ENCODE results near the gene PRXL2A. TPM values are rescaled to one million over a fixed set of nuclear protein-coding genes. Genes with fewer than 3 reads are reported as not detected.

PRXL2A gene
- total RNA-seq, 1 experiment from 2014 or later: 47.1 TPM

- Mint-ChIP-seq H3K4me3 (no peak overlapping the region), H3K27ac (no peak overlapping the region), H3K4me1 (no peaks in the 10 kb centered on the region), H3K9me3 (0 out of 5 replicates have a peak, but pooled peaks cover 0 to 4% of the 10 kb centered on the region in 2 experiments), H3K36me3 (ENCODE audit: insufficient read depth in 1 of 3, low read depth in 3 of 3) (no peaks in the 10 kb centered on the region), H3K27me3 (ENCODE audit: low read depth) (peaks cover 3% of the 10 kb centered on the region)
- Histone ChIP-seq H2BK15ac (ENCODE audit: low read depth, low read length) (no peak overlapping the region), H3K27ac (ENCODE audit: insufficient read length, low read depth, low read length) (no peak overlapping the region), H3K14ac (ENCODE audit: insufficient read depth, low read length) (no peak overlapping the region), H2AFZ (ENCODE audit: low read length) (no peak overlapping the region), H2BK120ac (ENCODE audit: low read depth, low read length, poor library complexity, severe bottlenecking) (no peak overlapping the region), H3K4me1 (ENCODE audit: insufficient read depth, low read length) (no peaks in the 10 kb centered on the region), H2BK5ac (ENCODE audit: insufficient read length, low read length) (no peak overlapping the region), H3T11ph (ENCODE audit: low read length) (no peak overlapping the region), H3K4ac (ENCODE audit: low read depth, low read length) (no peak overlapping the region), H4K8ac (replicated peaks; ENCODE audit: insufficient read length, low read depth, low read length) (no peak overlapping the region), H3K27me3 (ENCODE audit: insufficient read depth, low read length) (no peaks in the 10 kb centered on the region), H4K91ac (ENCODE audit: insufficient read length, low read depth, low read length) (no peak overlapping the region), H3K18ac (ENCODE audit: insufficient read length, low read depth, low read length) (no peak overlapping the region), H2AK5ac (ENCODE audit: insufficient read length, low read length) (no peak overlapping the region), H3K23me2 (ENCODE audit: insufficient read length, low read depth, low read length, poor library complexity, severe bottlenecking) (no peaks in the 10 kb centered on the region), H2BK12ac (ENCODE audit: insufficient read length, low read depth, low read length) (no peak overlapping the region), H3K79me1 (ENCODE audit: insufficient read depth, low read depth, low read length, poor library complexity, severe bottlenecking) (no peaks in the 10 kb centered on the region), H3K9ac (ENCODE audit: extremely low read depth, insufficient read length, low read length) (no peak overlapping the region), H3K23ac (ENCODE audit: insufficient read length, low read depth, low read length) (no peak overlapping the region), H3K9me3 (ENCODE audit: control insufficient read depth, low read depth, low read length) (no peaks in the 10 kb centered on the region), H4K5ac (ENCODE audit: insufficient read length, low read depth, low read length) (no peak overlapping the region), H3K79me2 (ENCODE audit: insufficient read depth, low read length) (no peaks in the 10 kb centered on the region), H4K20me1 (ENCODE audit: control insufficient read depth, insufficient read depth, insufficient read length) (no peaks in the 10 kb centered on the region), H3K56ac (ENCODE audit: insufficient read length, low read depth, low read length) (no peak overlapping the region), H2BK20ac (ENCODE audit: low read depth, low read length, poor library complexity, severe bottlenecking) (no peak overlapping the region), H3K4me2 (ENCODE audit: insufficient read depth, insufficient read length, low read length) (no peak overlapping the region)
- no peak for TF ChIP-seq CTCF (conservative IDR thresholded peaks at IDR 0.05)
- DNase-seq: no peak
- WGBS (ENCODE audit: extremely low coverage, insufficient read length, low lambda C conversion rate): no CpG with 5 or more reads among the region's 9 CpGs
Measured at GRCh38 chr10:80390740-80391139, 17.6 kb upstream of the PRXL2A start.
